Prostate gland (tissue), 2 donors: ENCODE data around the gene TEX261. TPM values are rescaled to one million over a fixed set of nuclear protein-coding genes. Genes with fewer than 3 reads are reported as not detected.

Experiments used
- DNase-seq: peaks from one replicate; pipeline ENCODE4 v3.0.0-alpha.2; 2019; ENCODE audit warnings: low spot score
- H3K27ac ChIP-seq, 2 donors: fragments of 200-600 bp; sonication (generic); 2 replicates each; pipeline ENCODE4 v1.5.1; 2017 to 2019
- H3K27me3 ChIP-seq: fragments of 200-600 bp; sonication (generic); replicated peaks from 2 replicates; pipeline ENCODE4 v1.5.1; 2019; ENCODE audit not compliant: insufficient read depth
- H3K36me3 ChIP-seq, 2 donors: fragments of 200-600 bp; sonication (generic); 1 replicate in 1 of 2; 2 replicates in 1 of 2; pipeline versions ENCODE4 v1.5.1 to v1.8.1; 2017 to 2019
- H3K4me1 ChIP-seq: fragments of 200-600 bp; sonication (generic); replicated peaks from 2 replicates; pipeline ENCODE4 v1.5.1; 2019
- H3K4me3 ChIP-seq, 2 donors: fragments of 200-600 bp; sonication (generic); 2 replicates each; pipeline ENCODE4 v1.5.1; 2017 to 2019
- H3K9me3 ChIP-seq: fragments of 200-600 bp; sonication (generic); 2 replicates; pipeline ENCODE4 v1.5.1; 2017
- CTCF ChIP-seq, 4 experiments: fragments of 200-600 bp in 2 of 4; fragments of 450-650 bp in 2 of 4; sonication (generic) in 2 of 4; IDR thresholded peaks; 1 replicate in 3 of 4; 2 replicates in 1 of 4; pipeline ENCODE4 v1.5.1; 2016 to 2019; ENCODE audit warnings: antibody characterized with exemption in 4 of 4, mild to moderate bottlenecking in 2 of 4, moderate library complexity in 2 of 4
- POLR2A ChIP-seq: fragments of 450-650 bp; IDR thresholded peaks from one replicate; pipeline ENCODE4 v1.6.1; 2016; ENCODE audit warnings: antibody characterized with exemption, mild to moderate bottlenecking
- POLR2AphosphoS5 ChIP-seq: sonication (generic); formaldehyde crosslinking; IDR thresholded peaks from one replicate; pipeline ENCODE4 v1.6.1; 2017; ENCODE audit warnings: antibody characterized with exemption
- WGBS: methylation state at CpG from one replicate; pipeline ENCODE4 v1.1.5; 2018; 5-methylcytosine and 5-hydroxymethylcytosine counted together
- intact Hi-C: fragments of 100-400 bp; cut with DNase I; formaldehyde crosslinking; loops from one replicate; pipeline ENCODE4 v1.14.2; 2022
- total RNA-seq, 2 donors: library from RNA; depleted of rRNA; stranded (reverse); fragments of >200 nt; gene quantifications; one replicate each; pipeline ENCODE4 v1.1.0, GENCODE V29; 2016

The TEX261 gene
- total RNA-seq, 2 donors from 2014 or later, result 41.4 to 45.2 TPM

GRCh38 chr2:70974592-70974991 is 20.1 kb downstream of the TEX261 start:
- Histone ChIP-seq H3K27me3 (no peaks in the 10 kb centered on the region), H3K9me3 (no peaks in the 10 kb centered on the region), H3K27ac (no peak overlapping the region), H3K36me3 (no peaks in the 10 kb centered on the region), H3K4me1 (no peaks in the 10 kb centered on the region), H3K4me3 (no peak overlapping the region)
- intact Hi-C loops, result no loop called here
- TF ChIP-seq POLR2A, result no peak
- no peak for TF ChIP-seq CTCF (IDR thresholded peaks at IDR 0.05)
- TF ChIP-seq POLR2AphosphoS5, result no peak
- WGBS, result 100% methylated on average over 3 of the region's 3 CpGs
- DNase-seq, result no peak

- intact Hi-C loops, result no loop called here
- Histone ChIP-seq H3K4me1 (no peaks in the 10 kb centered on the region), H3K9me3 (no peaks in the 10 kb centered on the region), H3K36me3 (no peaks in the 10 kb centered on the region), H3K27ac (no peak overlapping the region), H3K27me3 (peaks cover 3% of the 10 kb centered on the region), H3K4me3 (no peak overlapping the region)
- TF ChIP-seq POLR2AphosphoS5, result no peak
- no peak for TF ChIP-seq CTCF (IDR thresholded peaks at IDR 0.05)
- TF ChIP-seq POLR2A, result no peak
- WGBS, result 64% methylated on average over 4 of the region's 4 CpGs
- no peak for DNase-seq
Measured at GRCh38 chr2:70967189-70967588, 27.5 kb downstream of the TEX261 start.

- Histone ChIP-seq H3K27ac (no peak overlapping the region), H3K27me3 (peaks cover 3% of the 10 kb centered on the region), H3K9me3 (no peaks in the 10 kb centered on the region), H3K4me3 (no peak overlapping the region), H3K36me3 (no peaks in the 10 kb centered on the region), H3K4me1 (no peaks in the 10 kb centered on the region)
- no peak for DNase-seq
- intact Hi-C loops, result no loop called here
- WGBS, result 75% methylated on average over 4 of the region's 4 CpGs
- TF ChIP-seq CTCF (IDR thresholded peaks at IDR 0.05), result no peak
- TF ChIP-seq POLR2A, result no peak
- TF ChIP-seq POLR2AphosphoS5, result no peak
Measured at GRCh38 chr2:70966681-70967080, 28.0 kb downstream of the TEX261 start.

GRCh38 chr2:70965506-70965905 is 29.2 kb downstream of the TEX261 start:
- intact Hi-C loops, result no loop called here
- no peak overlapping the region for H3K27ac ChIP-seq
- no peak for DNase-seq
- H3K4me3 ChIP-seq, result no peak overlapping the region
- H3K9me3 ChIP-seq, result no peaks in the 10 kb centered on the region
- H3K27me3 ChIP-seq, result peaks cover 3% of the 10 kb centered on the region
- 66% methylated on average over 14 of the region's 14 CpGs for WGBS
- H3K36me3 ChIP-seq, result no peaks in the 10 kb centered on the region
- no peak for TF ChIP-seq POLR2AphosphoS5
- TF ChIP-seq CTCF (IDR thresholded peaks at IDR 0.05), result no peak
- no peak for TF ChIP-seq POLR2A
- H3K4me1 ChIP-seq, result no peaks in the 10 kb centered on the region

DNA sequence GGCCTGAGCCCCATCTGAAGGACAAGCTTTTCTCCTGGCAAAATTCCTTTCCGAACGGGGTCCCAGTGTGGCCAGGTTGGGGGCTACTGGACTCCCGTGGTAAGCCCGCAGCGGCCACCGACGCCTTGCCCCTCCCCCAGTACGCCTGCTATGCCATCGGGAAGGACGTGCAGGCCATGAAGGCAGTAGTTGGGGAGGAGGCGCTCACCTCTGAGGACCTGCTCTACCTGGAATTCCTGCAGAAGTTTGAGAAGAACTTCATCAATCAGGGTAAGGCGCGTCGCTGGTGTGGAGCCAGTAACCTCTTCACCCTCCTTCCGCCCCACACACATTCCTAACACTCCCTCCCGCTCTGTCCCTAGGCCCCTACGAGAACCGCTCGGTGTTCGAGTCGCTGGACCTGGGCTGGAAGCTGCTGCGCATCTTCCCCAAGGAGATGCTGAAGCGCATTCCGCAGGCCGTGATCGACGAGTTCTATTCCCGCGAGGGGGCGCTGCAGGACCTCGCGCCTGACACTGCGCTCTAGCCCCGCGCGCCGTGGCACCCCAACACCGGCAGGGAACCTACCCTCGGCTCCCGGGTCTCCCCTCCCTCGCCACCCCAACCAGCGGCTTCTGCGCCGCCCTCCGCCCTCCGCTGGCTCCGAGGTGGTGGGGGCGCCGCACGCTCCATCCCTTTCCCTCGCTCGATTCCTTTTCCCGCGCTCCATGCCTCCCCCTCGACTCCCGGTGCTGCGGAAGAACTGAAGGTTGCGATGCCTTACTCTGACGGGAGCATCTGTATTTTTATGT is 29.9 kb downstream of the TEX261 start:
- Histone ChIP-seq H3K4me3 (peak overlapping the region; percentile 22 to 35), H3K4me1 (no peaks in the 10 kb centered on the region), H3K27me3 (peaks cover 3% of the 10 kb centered on the region), H3K9me3 (no peaks in the 10 kb centered on the region), H3K36me3 (no peaks in the 10 kb centered on the region), H3K27ac (no peak overlapping the region)
- peak; percentile 64 for DNase-seq
- peak; percentile 39 for TF ChIP-seq POLR2AphosphoS5
- TF ChIP-seq POLR2A, result no peak
- peak; percentile 51 to 81 (median 73) for TF ChIP-seq CTCF (IDR thresholded peaks at IDR 0.05)
- WGBS, result 7% methylated on average over 53 of the region's 59 CpGs
- intact Hi-C loops, result no loop called here
